GM21390 (cell line): ENCODE measurements around the gene LIPC.

Experiments
- ATAC-seq: cut with Tn5 transposase; IDR thresholded peaks from one replicate; pipeline ENCODE4 v1.9.1; 2021; ENCODE audit not compliant: unreplicated experiment

LIPC gene

DNA sequence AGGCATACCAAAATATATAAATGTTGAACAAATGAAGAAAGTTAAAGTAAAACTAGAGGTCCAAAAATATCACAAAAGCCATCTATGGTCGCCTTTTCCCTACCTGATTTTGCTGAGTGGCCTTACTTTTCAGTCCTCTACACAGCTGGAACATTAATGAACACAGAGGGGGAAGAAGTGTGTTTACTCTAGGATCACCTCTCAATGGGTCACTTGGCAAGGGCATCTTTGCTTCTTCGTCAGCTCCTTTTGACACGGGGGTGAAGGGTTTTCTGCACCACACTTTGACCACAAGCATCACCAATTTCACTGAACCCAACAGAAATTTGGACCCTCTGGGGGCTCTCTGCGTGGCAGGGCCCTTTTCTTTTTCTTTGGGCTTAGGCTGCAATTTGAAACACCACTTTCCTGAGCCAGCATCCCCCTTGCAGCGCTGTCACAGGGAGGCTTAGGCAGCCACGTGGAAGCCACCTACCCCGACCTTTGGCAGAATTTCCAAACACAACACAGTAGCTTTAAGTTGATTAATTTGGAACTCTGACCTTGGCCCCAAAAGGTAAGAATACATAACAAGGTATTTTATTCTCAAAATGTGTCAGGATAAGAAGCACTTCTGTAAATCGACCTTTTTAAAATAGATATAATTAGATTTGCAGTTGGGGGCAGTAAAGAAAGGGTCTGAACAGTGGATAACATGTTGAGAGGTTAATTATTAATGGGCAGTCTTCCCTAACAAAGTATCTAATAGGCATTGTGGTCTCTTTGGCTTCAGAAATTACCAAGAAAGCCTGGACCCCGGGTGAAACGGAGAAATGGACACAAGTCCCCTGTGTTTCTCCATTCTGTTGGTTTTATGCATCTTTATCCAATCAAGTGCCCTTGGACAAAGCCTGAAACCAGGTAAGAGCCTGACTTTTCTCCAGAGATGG, at the start of gene LIPC:
Gene LIPC (plus strand): TSS at position 771 of the 929 bp plus-strand sequence. CDS start 42 bp downstream, at position 813.
- ATAC-seq: no peak

DNA sequence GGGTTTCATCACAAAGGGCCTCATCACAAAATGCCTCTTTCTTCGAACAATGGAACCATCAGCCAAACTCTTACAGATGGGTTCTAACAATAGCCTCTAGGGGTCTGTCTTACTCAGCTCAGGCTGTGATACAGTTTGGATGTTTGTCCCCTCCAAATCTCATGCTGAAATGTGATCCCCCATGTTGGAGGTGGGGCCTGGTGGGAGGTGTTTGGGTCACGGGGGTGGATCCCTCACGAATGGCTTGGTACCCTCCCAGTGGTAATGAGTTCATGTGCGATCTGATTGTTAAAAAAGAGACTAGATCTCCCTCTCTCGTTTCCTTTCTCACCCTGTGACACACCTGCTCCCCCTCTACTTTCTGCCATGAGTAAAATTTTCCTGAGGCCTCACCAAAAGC, 47.9 kb upstream of the LIPC start:
- ATAC-seq: no peak

DNA sequence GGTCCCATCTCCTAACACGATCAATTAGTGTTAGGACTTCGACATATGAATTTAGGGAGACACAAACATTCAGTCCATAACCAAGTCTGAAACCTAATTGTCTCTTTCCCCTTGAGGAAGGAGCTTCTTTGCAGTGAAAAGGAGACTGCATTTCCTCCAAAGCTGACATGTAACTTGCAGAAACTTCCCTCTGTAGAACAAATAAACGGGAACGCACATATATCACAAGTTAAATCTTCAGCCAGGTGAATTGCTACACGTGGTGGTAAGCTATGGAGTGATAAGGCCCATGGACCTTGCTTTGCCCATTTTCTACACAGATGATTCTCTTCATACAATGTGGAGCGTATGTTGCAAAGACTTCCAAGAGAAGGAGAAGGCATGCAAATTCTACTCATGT, 47.1 kb upstream of the LIPC start:
- no peak for ATAC-seq

DNA sequence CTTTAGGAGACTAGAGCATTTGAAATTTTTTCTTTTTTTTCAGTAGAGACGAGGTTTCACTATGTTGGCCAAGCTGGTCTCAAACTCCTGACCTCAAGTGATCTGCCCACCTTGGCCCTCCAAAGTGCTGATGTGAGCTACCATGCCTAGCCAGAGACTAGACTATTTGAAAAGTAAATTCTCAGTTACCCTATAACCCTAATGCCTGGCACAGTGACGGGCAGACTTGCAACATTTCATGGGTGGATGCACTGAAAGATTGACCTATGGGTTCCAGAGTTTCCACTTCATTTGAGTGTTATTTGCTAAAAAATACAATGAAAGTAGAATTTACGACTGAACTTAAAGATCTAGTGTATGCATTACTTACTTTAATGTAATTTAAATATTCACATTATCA, 45.7 kb upstream of the LIPC start:
- no peak for ATAC-seq

DNA sequence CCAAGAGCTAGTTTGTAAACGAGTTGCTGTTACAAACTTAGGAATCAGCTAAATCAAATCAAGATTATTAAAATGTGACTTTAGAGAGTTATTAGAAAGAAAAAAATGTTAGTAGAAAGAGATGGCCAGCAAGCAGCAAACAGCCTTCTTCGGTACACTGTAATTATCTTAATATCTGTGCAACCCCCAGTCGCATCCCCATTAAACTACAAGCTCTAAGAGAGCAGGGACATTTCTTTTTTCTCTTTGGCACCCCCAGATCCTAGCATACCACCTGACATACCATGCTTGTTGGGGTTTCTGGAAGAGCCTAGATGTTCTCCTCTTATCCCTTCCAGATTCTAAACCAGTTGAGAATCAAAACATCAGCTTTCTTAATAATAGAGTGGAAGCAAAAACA, 45.1 kb upstream of the LIPC start:
- no peak for ATAC-seq

DNA sequence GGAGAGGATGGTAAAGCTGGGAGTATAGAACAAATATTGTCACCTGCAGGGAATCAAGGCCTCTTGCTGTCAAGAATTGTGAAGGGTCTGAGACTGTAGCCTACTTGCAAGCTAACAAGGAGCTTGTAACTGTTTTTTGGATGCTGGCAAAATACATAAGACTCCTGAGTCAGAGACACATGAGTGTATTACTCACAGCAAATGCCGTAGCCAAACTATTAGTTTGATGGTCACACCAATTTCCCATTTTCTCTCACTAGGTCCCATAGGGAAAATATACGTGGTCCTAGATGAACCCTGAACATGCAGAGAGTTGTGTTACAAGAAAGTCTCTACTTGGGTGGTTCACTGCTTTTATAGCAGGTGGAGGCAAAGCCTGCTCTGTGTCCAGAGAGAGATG, 44.7 kb upstream of the LIPC start:
- ATAC-seq: no peak

DNA sequence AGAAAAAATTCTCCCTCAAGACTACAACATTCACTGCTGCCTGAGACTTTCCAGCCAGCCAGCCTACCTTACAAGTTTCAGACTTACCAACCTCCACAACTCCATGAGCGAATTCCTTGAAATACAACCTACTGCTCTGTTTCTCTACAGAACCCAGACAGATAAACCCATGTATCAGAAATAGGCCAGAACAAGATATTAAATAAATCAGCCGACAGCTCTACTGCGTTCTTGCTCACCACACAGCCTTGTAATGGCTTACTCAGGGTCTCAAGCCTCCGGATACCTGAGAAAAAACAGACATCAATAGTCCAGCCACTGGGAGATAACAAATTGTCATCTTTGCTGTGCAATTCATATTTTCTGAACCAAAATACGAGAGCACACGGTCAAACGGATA, 43.6 kb upstream of the LIPC start:
- no peak for ATAC-seq

DNA sequence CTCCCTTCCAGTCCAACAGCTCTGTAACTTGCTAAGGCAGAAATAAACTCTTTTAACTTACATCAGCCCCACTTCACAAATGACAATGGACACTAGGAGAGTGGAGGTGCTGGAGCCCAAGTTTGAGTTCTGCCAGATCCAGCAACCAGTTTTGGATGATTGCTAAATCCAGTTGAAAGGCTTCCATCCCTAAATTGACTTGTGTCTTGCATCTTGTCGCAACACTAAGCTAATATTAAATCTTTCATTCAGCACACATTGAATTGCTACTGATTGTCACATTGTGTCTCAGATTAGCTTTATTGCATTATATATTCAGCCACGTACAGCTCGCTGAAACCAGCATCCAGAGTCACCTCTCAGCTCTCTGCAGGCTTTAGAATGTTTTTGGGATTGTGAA, 41.7 kb upstream of the LIPC start:
- no peak for ATAC-seq

DNA sequence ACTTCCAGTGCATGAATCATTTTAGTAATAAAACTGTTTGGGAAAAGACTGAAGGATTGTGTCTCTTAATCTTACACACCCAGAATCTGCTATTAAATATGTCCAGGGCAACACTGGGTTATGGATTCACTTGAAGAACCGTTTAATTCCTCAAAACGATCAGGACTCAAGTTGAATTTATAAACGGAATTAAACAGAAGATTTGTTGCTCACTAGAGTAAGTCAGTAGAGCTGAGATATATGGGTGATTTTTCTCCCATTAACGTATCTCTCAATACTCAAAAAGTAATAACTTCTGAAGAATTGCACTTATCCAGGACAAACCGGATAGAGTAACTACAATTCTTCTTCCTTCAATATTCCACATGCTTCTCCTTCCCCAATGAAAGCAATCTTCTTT, 41.1 kb upstream of the LIPC start:
- ATAC-seq: no peak

DNA sequence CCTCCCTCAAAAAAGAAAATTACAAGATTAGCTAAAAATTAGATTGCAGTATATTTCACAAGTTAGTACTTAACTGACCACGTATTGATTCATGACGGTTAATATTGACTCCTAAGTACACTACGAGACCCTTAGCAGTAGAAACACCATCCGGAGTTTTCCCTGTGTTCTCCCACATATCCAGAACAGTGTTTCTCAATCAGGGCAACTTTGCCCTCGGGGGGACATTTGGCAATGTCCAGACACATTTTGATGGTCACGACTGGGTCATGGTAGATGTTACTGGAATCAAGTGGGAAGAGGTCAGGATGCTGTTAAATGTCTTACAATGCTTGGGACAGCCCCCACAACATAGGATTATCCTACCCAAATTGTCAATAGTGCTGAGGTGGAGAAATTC, 40.7 kb upstream of the LIPC start:
- ATAC-seq: no peak

DNA sequence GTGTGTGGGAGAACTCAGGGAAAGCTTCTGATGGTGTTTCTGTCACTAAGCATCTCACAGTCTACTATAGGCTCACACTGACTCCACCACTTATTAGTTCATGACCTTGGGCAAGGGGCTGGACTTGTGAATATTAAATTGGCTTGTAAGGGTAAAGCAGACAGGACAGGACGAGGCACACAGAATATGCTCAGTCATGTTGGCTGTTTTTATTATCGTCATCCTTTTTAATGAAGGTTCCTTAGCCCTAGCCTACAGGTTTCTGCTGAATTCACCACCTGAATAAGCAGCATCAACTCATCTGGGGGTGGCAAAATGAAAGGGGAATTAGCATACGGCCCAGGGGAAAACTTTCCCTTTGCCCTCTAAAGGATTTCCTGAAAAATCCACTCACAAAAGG, 39.6 kb upstream of the LIPC start:
- no peak for ATAC-seq

DNA sequence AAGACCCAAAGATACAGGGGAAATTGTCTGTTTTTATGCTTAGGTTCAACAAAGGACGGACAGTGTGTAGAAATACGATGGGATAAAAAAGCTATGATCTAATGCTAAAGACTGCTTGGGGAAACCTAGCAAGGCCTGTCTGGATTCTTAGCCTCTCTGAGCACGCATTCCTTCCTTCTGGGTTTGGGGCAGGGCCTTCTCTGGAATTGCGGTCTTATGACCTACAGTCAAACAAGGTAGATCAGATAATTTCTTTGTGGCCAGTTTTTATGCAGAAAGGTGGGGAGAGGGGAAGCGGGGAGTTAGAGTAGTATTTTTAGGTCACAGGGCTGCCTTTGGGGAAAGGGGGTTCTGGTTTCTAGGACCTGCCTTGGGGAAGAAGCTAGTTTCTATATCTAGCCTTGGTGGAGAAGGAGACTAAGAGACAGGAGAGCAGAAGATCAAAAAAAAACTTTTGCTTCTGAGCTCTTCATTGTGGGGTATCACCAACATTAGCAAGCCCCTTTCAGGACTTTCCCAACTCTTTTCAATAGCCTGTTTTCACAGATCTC, 39.1 kb upstream of the LIPC start:
- ATAC-seq: no peak

DNA sequence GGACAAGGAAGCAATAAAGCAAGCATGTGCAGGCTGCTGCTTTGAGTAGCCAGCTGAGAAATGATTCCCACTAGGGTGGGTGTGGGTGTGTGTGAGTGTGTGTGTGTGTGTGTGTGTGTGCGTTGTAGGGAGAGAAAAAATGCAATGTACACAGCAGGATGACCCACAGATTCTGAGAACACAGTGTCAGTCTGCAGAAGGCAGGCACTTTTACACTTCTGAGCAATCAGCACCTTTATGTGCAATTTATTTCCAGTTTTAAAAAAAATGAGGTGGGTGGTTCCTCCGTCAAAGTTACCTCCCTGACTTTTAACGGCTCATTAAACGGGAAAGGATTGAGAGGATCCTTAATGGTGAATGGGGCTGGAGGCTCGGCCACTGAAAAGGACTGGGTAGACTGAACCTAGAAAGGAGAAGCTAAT, 38.5 kb upstream of the LIPC start:
- no peak for ATAC-seq

DNA sequence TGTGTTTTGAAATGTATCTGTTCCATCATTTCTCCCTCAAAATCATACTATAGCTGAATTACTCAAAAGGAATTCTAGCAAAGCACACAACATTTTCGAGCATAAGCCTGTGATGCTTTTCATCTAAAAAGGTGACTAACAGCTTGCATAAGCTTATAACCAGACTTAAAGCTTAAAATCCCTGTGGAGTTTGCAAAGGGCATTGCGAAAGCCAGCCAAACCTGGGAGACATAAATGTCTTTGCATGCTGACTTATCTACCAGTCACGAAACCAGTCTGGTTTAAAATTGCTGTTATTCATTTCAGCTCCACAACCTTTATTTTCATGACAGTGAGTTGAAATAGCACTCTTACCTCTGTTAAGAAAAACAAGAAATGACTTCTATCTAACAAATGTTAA, 35.6 kb upstream of the LIPC start:
- ATAC-seq: no peak

DNA sequence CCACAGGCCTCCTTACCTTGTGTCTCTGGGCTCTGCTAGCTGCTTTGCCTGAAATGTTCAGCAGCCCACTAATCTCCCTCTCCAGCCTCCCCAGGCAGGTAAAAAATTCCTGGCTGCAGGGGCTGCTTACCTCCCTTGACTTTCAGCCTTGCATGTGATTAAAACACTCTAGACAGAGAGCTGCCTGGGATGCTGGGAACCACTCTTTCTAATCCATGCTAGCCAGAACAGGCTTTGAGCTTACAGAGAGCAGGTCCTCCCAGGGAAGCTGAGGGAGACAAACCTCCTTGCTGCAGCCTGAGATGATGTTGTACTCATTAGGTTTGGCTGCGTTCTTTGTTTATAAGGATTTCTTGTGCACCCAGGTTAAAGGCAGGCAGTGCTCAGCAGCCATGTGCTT, 33.7 kb upstream of the LIPC start:
- no peak for ATAC-seq

DNA sequence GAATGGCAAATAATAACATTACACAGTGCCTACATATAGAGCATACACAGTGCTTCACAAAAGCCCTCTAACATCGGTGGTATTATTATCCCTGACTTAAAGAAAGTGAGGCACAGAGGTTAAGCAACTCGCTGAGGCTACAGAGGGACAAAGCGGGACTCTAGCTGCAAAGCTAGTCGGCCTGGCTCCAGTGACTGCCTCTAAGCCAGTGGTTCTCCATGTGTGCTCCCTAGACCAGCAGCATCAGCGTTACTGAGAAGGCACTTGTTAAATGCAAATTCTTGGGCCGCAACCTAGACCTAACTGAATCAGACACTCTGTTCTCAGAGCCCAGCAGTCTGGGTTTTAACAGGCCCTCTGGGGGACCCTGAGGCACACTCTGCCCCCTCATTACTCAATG, 33.1 kb upstream of the LIPC start:
- ATAC-seq: no peak

DNA sequence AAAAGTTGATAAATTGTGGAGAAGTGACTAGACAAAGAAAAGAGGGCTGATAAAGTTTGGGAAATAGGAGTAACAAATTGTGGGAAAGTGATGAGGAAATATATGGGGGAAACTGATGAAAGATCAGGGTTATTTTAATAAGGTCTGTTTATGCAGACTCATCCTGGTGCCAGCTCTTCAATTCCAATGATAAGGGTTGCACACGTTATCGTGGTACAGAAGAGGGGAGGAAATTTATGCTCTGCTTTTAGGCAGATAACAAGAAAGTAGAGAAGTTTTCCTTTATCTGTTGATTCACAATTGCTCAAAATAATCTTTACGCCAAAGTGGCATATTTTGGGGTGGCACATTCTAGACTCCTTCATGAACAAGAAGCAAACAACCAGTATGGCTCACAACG, 32.1 kb upstream of the LIPC start:
- ATAC-seq: no peak

DNA sequence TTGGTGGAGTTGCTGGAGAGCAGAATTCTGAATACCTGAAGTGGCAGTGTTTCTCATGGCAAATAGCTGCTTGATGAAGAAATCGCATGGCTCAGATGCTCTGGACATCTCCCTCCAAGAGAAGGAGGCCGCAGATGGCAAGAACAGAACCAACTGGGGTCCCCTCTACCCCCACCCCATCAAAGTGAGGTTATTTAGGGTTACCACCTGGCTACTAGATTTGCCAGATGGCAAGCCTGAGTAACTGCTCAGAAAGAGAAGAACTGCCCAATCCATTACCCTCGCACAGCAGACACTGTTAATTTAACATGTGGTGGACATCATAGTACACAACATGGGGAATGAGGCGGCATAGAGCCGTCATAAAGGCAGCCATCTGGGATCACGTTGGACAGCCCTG, 30.5 kb upstream of the LIPC start:
- ATAC-seq: no peak

DNA sequence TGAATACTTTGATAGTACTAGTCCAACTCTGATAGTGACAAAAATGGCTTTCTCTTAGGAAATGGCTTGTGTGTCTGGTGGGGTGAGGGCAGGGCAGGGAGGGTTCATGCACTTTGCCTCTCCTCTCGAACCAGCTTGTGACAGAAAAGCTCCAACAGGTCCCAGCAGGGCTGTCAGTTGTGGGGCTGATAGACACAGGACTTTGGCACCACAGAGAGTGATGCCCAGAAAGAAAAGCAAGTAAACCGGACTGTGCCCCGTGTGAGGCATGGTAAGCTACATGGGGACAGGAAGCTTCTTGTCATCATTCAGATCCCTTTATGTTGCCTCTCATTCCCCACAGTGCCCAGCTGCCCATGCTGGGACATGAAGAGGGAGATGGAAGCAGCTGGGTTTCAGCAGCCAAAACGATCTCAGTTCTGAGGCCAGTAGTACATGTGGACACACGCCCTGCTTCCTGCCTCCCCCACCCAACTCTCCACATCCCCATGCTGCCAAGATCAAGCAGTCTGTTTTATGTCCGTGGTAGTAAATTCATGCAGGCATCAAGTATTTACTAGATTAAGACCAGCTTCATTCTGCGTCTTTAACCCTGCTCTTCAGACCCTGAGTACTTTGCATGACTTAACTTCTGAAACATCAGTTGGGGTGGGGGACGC, 29.7 kb upstream of the LIPC start:
- no peak for ATAC-seq

DNA sequence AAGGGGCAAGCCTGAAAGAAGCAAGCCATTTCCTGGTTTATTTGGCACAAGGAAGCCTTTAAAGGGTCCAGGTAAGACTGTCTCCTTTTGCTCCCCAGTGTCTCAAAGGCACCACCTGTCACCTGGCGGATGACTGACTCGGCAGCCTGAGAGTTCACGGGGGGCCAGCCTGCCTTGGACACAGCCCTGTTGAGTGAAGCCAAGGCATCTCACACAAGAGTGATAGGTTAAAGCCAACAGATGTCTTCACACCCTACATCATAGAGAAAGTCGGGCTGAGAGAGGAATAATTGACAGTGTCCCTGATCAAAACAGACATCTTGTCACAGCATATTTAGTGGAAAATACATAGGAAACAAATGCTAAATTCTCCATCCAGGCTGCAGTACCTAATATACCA, 28.2 kb upstream of the LIPC start:
- ATAC-seq: no peak

DNA sequence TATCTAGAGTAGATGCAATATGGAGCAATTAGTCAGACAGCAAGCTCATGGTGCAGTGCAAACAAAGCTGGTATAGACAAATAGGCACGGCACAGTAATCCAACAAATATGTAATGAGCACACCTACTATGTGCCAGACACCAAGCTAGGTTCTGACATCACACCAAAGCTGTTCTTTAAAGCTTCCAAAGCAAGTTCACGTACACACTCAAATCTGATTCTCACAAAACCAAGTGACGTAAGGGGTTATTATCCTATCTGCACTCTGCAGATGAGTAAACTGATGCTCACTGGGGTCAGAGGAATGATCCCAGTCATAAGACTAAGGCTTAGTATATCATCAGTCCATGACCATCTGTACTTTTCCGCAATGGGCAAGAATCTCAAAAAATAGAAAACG, 27.8 kb upstream of the LIPC start:
- no peak for ATAC-seq

DNA sequence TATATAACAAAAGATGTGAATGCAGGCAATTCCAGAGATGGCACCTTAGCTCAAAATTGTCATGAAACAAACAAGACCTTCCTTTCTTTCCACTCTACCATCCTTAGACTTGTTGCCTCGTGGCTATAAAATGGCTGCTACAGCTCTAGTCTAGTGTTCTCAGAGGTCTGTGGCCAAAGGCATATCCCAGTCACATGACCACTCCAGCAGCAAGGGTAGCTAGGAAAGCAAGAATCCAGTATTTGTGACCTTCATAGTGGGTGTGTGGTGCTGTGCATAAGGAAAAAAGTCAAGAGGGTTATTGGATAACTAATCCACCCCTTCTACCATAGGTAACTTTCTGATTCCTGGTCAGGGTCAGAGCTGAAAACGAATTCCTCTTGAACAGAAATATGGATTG, 27.1 kb upstream of the LIPC start:
- ATAC-seq: no peak
